Neural progenitor cell (in vitro differentiated cells): ENCODE measurements around the gene ZNF592.

Source experiments
- CTCF ChIP-seq: fragments of 200-600 bp; sonication (generic); IDR thresholded peaks from 2 replicates; pipeline ENCODE4 v1.5.1; 2017; ENCODE audit warnings: antibody characterized with exemption, mild to moderate bottlenecking
- EZH2 ChIP-seq: fragments of 200-600 bp; sonication (generic); IDR thresholded peaks from 2 replicates; pipeline ENCODE4 v1.6.1; 2017; ENCODE audit warnings: antibody characterized with exemption, mild to moderate bottlenecking, moderate library complexity
- EZH2phosphoT487 ChIP-seq: fragments of 200-600 bp; sonication (generic); IDR thresholded peaks from 2 replicates; pipeline ENCODE4 v1.6.1; 2017; ENCODE audit warnings: antibody characterized with exemption

- no peak for TF ChIP-seq CTCF
- TF ChIP-seq EZH2 = no peak
- TF ChIP-seq EZH2phosphoT487 = no peak
Observed at GRCh38 chr15:84844964-84845363, 96.6 kb downstream of the ZNF592 start.
